Measurements from ENCODE around the gene CER1. TPM values are rescaled to one million over a fixed set of nuclear protein-coding genes. Genes with fewer than 3 reads are reported as not detected.

The CER1 gene
- total and polyA plus RNA-seq, 10 of the 15 experiments (the other 5 are each of a cell fraction or from before 2014, with no cell fraction given), result not detected

- FAIRE-seq, result no peak
- H3K4me1 ChIP-seq (ENCODE audit: control insufficient read depth, insufficient read depth, low read length), result peaks cover 21% of the 10 kb centered on the region
- no peak for TF ChIP-seq ELK1 (IDR thresholded peaks at IDR 0.05; ENCODE audit: low read depth, low read length)
- no peak for TF ChIP-seq USF1 (IDR thresholded peaks at IDR 0.05; ENCODE audit: borderline replicate concordance, extremely low read length, insufficient read depth, low read depth, low read length)
- TF ChIP-seq ATF2 (IDR thresholded peaks at IDR 0.05; ENCODE audit: low read length), result no peak
- TF ChIP-seq KAT2A (conservative IDR thresholded peaks at IDR 0.05; ENCODE audit: control insufficient read depth, low read depth, low read length), result no peak
- no peak for TF ChIP-seq SP1 (IDR thresholded peaks at IDR 0.05; ENCODE audit: low read depth, low read length)
- TF ChIP-seq ZBTB4 (CRISPR knock-in tag; IDR thresholded peaks at IDR 0.05), result no peak
- TF ChIP-seq RFX5 (IDR thresholded peaks at IDR 0.05; ENCODE audit: low read depth, low read length), result no peak
- TF ChIP-seq PBX3 (IDR thresholded peaks at IDR 0.05; ENCODE audit: insufficient replicate concordance, low read depth, low read length), result no peak
- TF ChIP-seq MYB (IDR thresholded peaks at IDR 0.05; ENCODE audit: borderline replicate concordance, low read depth, low read length), result no peak
- no peak for TF ChIP-seq CHD4 (IDR thresholded peaks at IDR 0.05)
- no peak for TF ChIP-seq MEF2B (IDR thresholded peaks at IDR 0.05; ENCODE audit: partially characterized antibody, poor library complexity, severe bottlenecking)
- TF ChIP-seq BHLHE40 (IDR thresholded peaks at IDR 0.05; ENCODE audit: borderline replicate concordance in 1 of 2, low read depth in 2 of 2, low read length in 1 of 2), result no peak
- TF ChIP-seq HDAC2 (IDR thresholded peaks at IDR 0.05), result no peak
- TF ChIP-seq SUZ12 (IDR thresholded peaks at IDR 0.05; ENCODE audit: unreplicated experiment), result no peak
These were observed 31.4 kb downstream of the CER1 start for GRCh38 chr9:14690948-14691730.

More at GRCh38 chr9:14690948-14691730, 31.4 kb downstream of the CER1 start:
- Histone ChIP-seq H3K4me2 (ENCODE audit: control insufficient read depth, insufficient read depth) (peak overlapping the region; percentile 86), H3K27me3 (replicated peaks in 1 of 2; ENCODE audit: control insufficient read depth in 2 of 2, insufficient read depth in 2 of 2, low read length in 1 of 2) (no peaks in the 10 kb centered on the region; a peak in 1 of 4 replicates), H3K9ac (ENCODE audit: control insufficient read depth, insufficient read depth, low read length) (peak overlapping the region; percentile 23; the same call in 1 of the 2 replicates), H3K36me3 (ENCODE audit: control insufficient read depth in 2 of 2, insufficient read depth in 2 of 2, low read length in 1 of 2) (peaks cover 0 to 5% of the 10 kb centered on the region in 2 experiments; a peak in 2 of 4 replicates), H2AFZ (ENCODE audit: control insufficient read depth, low read depth, low read length) (no peak overlapping the region), H3K27ac (ENCODE audit: control insufficient read depth, insufficient read depth) (peak overlapping the region; percentile 46), H4K20me1 (ENCODE audit: control insufficient read depth, insufficient read depth) (no peaks in the 10 kb centered on the region), H3K9me3 (replicated peaks; ENCODE audit: control insufficient read depth, insufficient read depth, low read length) (peaks cover 1% of the 10 kb centered on the region; the same call in 2 of the 3 replicates), H3K79me2 (ENCODE audit: control insufficient read depth, insufficient read depth, low read length) (peaks cover 34% of the 10 kb centered on the region), H3K4me3 (peak overlapping the region; percentile 98)
- POLR2A ChIA-PET, result interaction anchor here (1.0 to 1.4 kb wide), 4 partner anchors 14 to 74 kb away, joined by 3 to 4 read pairs (median 3); no protein-coding TSS in a partner anchor
- RAD21 ChIA-PET (ENCODE audit: unreplicated experiment), result interaction anchor here (2.7 kb wide), 1 partner anchor 38 kb away, joined by 7 read pairs; no protein-coding TSS in a partner anchor
- BruUV-seq (replicated peaks), result no TSS peak
- SMC1A ChIA-PET (ENCODE audit: uncharacterized antibody, unreplicated experiment), result interaction anchor here (1.1 to 2.3 kb wide), 6 partner anchors 14 to 103 kb away, joined by 3 to 7 read pairs (median 4); no protein-coding TSS in a partner anchor
- no peak for ATAC-seq
- no peak for DNase-seq (ENCODE audit: low read depth, low spot score)
- WGBS (ENCODE audit: insufficient coverage, insufficient replicate concordance, low lambda C conversion rate, missing lambda C conversion rate), result 14% methylated on average over 7 of the region's 7 CpGs
- in situ Hi-C loops (cut with MboI), result no loop called here
- intact Hi-C loops (cut with micrococcal nuclease; ENCODE audit: unreplicated experiment), result loop anchor here (5.0 kb wide), 1 partner anchor 374 kb away; no protein-coding TSS in a partner anchor
- CTCF ChIA-PET, result interaction anchor here (1.6 to 5.5 kb wide), 3 partner anchors 30 to 74 kb away, joined by 7 to 20 read pairs (median 7); no protein-coding TSS in a partner anchor

Data from GM12878 (cell line).